Body of pancreas (tissue), 4 donors: ENCODE results near the gene CYP4A11.

Source experiments
- POLR2A ChIP-seq, 3 donors: fragments of 450-650 bp; IDR thresholded peaks; one replicate each; pipeline ENCODE4 v1.6.1; 2016; ENCODE audit warnings: antibody characterized with exemption in 3 of 3, mild to moderate bottlenecking in 2 of 3
- TF ChIP-seq, protein P1 (sequence below), 7 experiments: fragments of 450-650 bp in 4 of 7; fragments of 200-600 bp in 3 of 7; sonication (generic) in 3 of 7; IDR thresholded peaks; one replicate each; pipeline ENCODE4 v1.5.1; 2016 to 2019; ENCODE audit warnings: antibody characterized with exemption in 7 of 7

DNA sequence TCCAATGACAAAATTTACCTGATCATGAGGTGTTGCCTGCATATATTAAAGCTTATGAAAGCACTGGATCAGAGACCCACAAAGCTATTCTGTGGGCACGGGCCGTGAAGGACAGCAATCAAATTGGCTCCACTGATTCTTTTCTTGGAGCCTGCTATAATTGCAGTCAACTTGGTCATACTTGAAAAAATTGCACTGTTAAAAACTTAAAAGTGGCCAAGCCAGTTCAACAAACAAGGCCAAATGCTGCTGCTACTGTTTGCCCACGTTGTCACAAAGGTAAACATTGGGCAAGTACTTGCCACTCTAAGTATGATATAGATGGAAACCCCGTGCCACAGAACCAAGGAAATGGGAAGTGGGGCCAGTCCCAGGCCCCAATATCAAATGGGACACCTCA, 37.8 kb downstream of the CYP4A11 start:
- TF ChIP-seq, protein P1, sequence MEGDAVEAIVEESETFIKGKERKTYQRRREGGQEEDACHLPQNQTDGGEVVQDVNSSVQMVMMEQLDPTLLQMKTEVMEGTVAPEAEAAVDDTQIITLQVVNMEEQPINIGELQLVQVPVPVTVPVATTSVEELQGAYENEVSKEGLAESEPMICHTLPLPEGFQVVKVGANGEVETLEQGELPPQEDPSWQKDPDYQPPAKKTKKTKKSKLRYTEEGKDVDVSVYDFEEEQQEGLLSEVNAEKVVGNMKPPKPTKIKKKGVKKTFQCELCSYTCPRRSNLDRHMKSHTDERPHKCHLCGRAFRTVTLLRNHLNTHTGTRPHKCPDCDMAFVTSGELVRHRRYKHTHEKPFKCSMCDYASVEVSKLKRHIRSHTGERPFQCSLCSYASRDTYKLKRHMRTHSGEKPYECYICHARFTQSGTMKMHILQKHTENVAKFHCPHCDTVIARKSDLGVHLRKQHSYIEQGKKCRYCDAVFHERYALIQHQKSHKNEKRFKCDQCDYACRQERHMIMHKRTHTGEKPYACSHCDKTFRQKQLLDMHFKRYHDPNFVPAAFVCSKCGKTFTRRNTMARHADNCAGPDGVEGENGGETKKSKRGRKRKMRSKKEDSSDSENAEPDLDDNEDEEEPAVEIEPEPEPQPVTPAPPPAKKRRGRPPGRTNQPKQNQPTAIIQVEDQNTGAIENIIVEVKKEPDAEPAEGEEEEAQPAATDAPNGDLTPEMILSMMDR (IDR thresholded peaks at IDR 0.05) = no peak
- no peak for TF ChIP-seq POLR2A (IDR thresholded peaks at IDR 0.05)
